Keratinocyte (primary cell): ENCODE measurements around the gene FOLR1. TPM values are rescaled to one million over a fixed set of nuclear protein-coding genes. Genes with fewer than 3 reads are reported as not detected.

Experiments used
- DNase-seq: peaks from one replicate; pipeline ENCODE4 v3.0.0-alpha.2; 2011; ENCODE audit warnings: low read depth, missing footprints, low spot score
- FAIRE-seq: peaks from 2 replicates; lab custom pipeline; 2011; peaks lifted over from hg19 to GRCh38; lab: Jason Lieb, UNC
- H2AFZ ChIP-seq: 2 replicates; pipeline ENCODE4 v1.6.0; 2012; ENCODE audit warnings: low read length, control low read depth, inconsistent platforms; ENCODE audit not compliant: control insufficient read depth
- H3K27ac ChIP-seq: 2 replicates; pipeline ENCODE4 v1.5.1; 2011; ENCODE audit warnings: low read length; ENCODE audit not compliant: control insufficient read depth, insufficient read depth
- H3K27me3 ChIP-seq: 3 replicates; pipeline ENCODE4 v1.6.0; 2011; ENCODE audit warnings: low read length; ENCODE audit not compliant: control insufficient read depth, insufficient read depth; ENCODE audit errors: extremely low read depth
- H3K36me3 ChIP-seq, 2 experiments: 2 replicates in 1 of 2; 3 replicates in 1 of 2; pipeline ENCODE4 v1.5.1; 2011; ENCODE audit warnings: low read length in 2 of 2, mild to moderate bottlenecking in 1 of 2; ENCODE audit not compliant: control insufficient read depth in 2 of 2, insufficient read depth in 2 of 2; ENCODE audit errors: extremely low read depth in 1 of 2
- H3K4me1 ChIP-seq: 3 replicates; pipeline ENCODE4 v1.5.1; 2011; ENCODE audit warnings: low read length; ENCODE audit not compliant: control insufficient read depth, insufficient read depth; ENCODE audit errors: extremely low read depth
- H3K4me2 ChIP-seq: 3 replicates; pipeline ENCODE4 v1.6.0; 2011; ENCODE audit warnings: low read depth, low read length; ENCODE audit not compliant: control insufficient read depth, insufficient read depth; ENCODE audit errors: extremely low read depth
- H3K4me3 ChIP-seq, 3 experiments: fragments of 200-600 bp in 1 of 3; sonication (generic) in 1 of 3; 2 replicates in 2 of 3; 3 replicates in 1 of 3; pipeline ENCODE4 v1.5.1; 2011 to 2016; ENCODE audit warnings: low read length in 3 of 3, mild to moderate bottlenecking in 3 of 3, control low read depth in 2 of 3, inconsistent platforms in 1 of 3, low read depth in 1 of 3, mixed read lengths in 1 of 3, mixed run types in 1 of 3, moderate library complexity in 1 of 3; ENCODE audit not compliant: control insufficient read depth in 2 of 3, insufficient read depth in 2 of 3; ENCODE audit errors: extremely low read depth in 1 of 3
- H3K79me2 ChIP-seq: 2 replicates; pipeline ENCODE4 v1.6.0; 2012; ENCODE audit warnings: low read length; ENCODE audit not compliant: control insufficient read depth, insufficient read depth
- H3K9ac ChIP-seq: 3 replicates; pipeline ENCODE4 v1.6.0; 2011; ENCODE audit warnings: low read length; ENCODE audit not compliant: control insufficient read depth, insufficient read depth; ENCODE audit errors: extremely low read depth
- H3K9me1 ChIP-seq: 3 replicates; pipeline ENCODE4 v1.6.0; 2011; ENCODE audit warnings: low read length; ENCODE audit not compliant: control insufficient read depth, insufficient read depth; ENCODE audit errors: extremely low read depth
- H3K9me3 ChIP-seq: 2 replicates; pipeline ENCODE4 v1.5.1; 2012; ENCODE audit warnings: low read depth, low read length; ENCODE audit not compliant: control insufficient read depth
- H4K20me1 ChIP-seq: 3 replicates; pipeline ENCODE4 v1.6.0; 2011; ENCODE audit warnings: low read length; ENCODE audit not compliant: control insufficient read depth, insufficient read depth; ENCODE audit errors: extremely low read depth
- EZH2 ChIP-seq: IDR thresholded peaks from one replicate; pipeline ENCODE4 v1.6.1; 2012; ENCODE audit warnings: inconsistent platforms, mild to moderate bottlenecking, low read length, moderate library complexity
- dilution Hi-C: fragments of 300-500 bp; cut with MboI; formaldehyde crosslinking; loops from one replicate; pipeline ENCODE4 v1.7.0; 2020; ENCODE audit warnings: low sequenced_read_pairs; ENCODE audit not compliant: extremely low pct_ligation_motif_present
- polyA plus RNA-seq, 5 experiments: library from polyadenylated mRNA; depleted of rRNA in 3 of 5; stranded (reverse) in 3 of 5; stranded (forward) in 1 of 5; unstranded in 1 of 5; fragments of >200 nt; gene quantifications; 1 replicate in 1 of 5; 2 replicates in 3 of 5; 3 replicates in 1 of 5; pipeline versions ENCODE4 v1.2.1 to v1.2.3, GENCODE V29; 2011 to 2012; ENCODE audit warnings: missing spikeins in 2 of 5, low read depth in 1 of 5, low replicate concordance in 1 of 5
- TF ChIP-seq, protein P1 (sequence below), 3 experiments: IDR thresholded peaks in 1 of 3; conservative IDR thresholded peaks in 1 of 3; optimal IDR thresholded peaks in 1 of 3; 2 replicates in 2 of 3; 3 replicates in 1 of 3; pipeline versions ENCODE3 to v1.5.1; 2011; ENCODE audit warnings: low read length in 3 of 3, mild to moderate bottlenecking in 3 of 3, moderate library complexity in 2 of 3, control low read depth in 1 of 3, inconsistent platforms in 1 of 3; ENCODE audit not compliant: insufficient read depth in 2 of 3; ENCODE audit errors: extremely low read depth in 1 of 3

Gene FOLR1
- polyA plus RNA-seq, 1 donor (not counting 4 experiments of a cell fraction or from before 2014, with no cell fraction given), result 0.13 TPM

DNA sequence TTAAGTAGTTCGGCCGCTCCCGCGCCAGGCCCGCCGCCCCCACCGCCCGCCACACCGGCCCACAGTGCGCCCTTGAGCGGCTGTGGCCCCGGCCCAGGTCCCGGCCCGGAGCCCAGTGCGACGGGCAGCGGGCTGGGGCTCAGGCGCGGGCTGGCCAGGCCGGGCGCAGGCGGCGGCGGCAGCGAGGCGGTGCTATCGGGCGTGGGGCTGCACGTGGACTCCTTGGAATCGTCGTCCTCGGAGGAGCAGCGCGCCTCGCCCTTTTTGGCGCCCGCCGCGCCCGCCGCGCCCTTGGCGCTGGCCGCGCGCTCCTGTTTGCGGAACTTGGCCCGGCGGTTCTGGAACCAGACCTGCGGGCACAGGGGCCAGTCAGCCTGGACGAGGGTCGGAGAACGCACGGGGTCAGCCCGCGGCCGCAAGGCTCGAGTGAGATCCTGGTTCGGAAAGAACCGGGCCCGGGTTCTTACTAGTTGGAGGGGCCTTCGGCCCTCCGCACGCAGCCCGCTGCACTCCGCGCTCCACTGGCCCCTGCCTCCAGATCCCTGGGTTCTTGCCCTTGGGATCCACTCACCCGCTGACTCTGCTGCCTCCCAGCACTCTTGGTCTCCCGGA, 48.0 kb downstream of the FOLR1 start:
- Histone ChIP-seq H3K79me2 (no peaks in the 10 kb centered on the region), H3K4me2 (peak overlapping the region; percentile 54), H3K9me1 (no peaks in the 10 kb centered on the region), H3K36me3 (peaks cover 16 to 19% of the 10 kb centered on the region in 2 experiments), H2AFZ (peak overlapping the region; percentile 4), H3K4me3 (peak overlapping the region in 1 of 3 experiments; percentile 12), H4K20me1 (peaks cover 4% of the 10 kb centered on the region), H3K9me3 (no peaks in the 10 kb centered on the region), H3K27me3 (peaks cover 40% of the 10 kb centered on the region), H3K27ac (no peak overlapping the region), H3K4me1 (peaks cover 6% of the 10 kb centered on the region), H3K9ac (no peak overlapping the region)
- dilution Hi-C loops, result no loop called here
- TF ChIP-seq EZH2, result no peak
- TF ChIP-seq, protein P1, sequence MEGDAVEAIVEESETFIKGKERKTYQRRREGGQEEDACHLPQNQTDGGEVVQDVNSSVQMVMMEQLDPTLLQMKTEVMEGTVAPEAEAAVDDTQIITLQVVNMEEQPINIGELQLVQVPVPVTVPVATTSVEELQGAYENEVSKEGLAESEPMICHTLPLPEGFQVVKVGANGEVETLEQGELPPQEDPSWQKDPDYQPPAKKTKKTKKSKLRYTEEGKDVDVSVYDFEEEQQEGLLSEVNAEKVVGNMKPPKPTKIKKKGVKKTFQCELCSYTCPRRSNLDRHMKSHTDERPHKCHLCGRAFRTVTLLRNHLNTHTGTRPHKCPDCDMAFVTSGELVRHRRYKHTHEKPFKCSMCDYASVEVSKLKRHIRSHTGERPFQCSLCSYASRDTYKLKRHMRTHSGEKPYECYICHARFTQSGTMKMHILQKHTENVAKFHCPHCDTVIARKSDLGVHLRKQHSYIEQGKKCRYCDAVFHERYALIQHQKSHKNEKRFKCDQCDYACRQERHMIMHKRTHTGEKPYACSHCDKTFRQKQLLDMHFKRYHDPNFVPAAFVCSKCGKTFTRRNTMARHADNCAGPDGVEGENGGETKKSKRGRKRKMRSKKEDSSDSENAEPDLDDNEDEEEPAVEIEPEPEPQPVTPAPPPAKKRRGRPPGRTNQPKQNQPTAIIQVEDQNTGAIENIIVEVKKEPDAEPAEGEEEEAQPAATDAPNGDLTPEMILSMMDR (optimal IDR thresholded peaks at IDR 0.05 in 1 of 3, IDR thresholded peaks at IDR 0.05 in 1 of 3, conservative IDR thresholded peaks at IDR 0.05 in 1 of 3; ENCODE audit: extremely low read depth in 1 of 3, insufficient read depth in 2 of 3, low read length in 3 of 3), result peak in 1 of 3 experiments; percentile 15
- DNase-seq (no peak), FAIRE-seq (no peak)

DNA sequence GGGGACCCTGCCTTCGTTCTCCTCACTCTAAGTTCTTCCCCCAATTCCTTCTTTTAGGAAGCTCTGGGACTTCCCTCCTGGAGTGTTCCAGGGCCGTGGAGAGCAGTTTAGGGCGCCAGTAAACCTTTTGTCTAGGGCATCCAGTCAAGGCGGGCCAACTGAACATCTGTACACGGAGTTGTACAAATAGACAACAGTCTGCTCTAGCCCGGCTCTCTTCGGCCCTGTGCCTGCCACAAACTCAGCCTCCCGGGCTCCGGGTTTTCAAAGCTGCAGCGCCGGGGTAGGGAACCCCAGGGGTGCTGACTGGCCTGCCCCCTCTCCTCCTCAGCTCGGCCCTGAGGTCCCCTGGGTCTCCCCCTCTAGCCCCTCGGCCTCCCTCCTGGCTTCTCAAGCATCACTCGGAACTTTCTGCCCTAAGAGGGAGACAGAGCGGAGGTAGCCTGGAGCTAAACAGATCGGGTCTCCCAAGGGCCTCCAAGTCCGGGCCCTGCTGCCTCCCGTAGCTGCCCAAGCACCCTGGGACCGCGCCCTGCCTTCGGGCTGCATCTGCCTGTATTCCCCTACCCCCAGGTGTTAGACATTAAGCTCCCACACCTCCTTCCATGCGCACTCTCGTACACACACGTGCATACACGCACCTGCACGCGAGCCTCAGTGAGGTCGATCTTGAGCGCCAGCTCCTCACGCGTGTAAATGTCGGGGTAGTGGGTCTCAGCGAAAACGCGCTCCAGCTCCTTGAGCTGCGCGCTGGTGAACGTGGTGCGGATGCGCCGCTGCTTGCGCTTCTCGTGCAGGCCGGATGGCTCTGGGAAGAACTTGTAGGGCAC, 48.7 kb downstream of the FOLR1 start:
- dilution Hi-C loops, result no loop called here
- peaks cover 47% of the 10 kb centered on the region for H3K27me3 ChIP-seq

More for the DNA sequence above, 48.7 kb downstream of the FOLR1 start:
- peaks cover 4% of the 10 kb centered on the region for H4K20me1 ChIP-seq
- H3K9ac ChIP-seq, result no peak overlapping the region
- H3K4me3 ChIP-seq, result peak overlapping the region in 1 of 3 experiments; percentile 12
- H3K79me2 ChIP-seq, result no peaks in the 10 kb centered on the region
- peaks cover 6% of the 10 kb centered on the region for H3K4me1 ChIP-seq
- H3K27ac ChIP-seq, result no peak overlapping the region
- H2AFZ ChIP-seq, result no peak overlapping the region
- no peak for DNase-seq
- H3K9me1 ChIP-seq, result no peaks in the 10 kb centered on the region
- H3K36me3 ChIP-seq, result peaks cover 11 to 12% of the 10 kb centered on the region in 2 experiments
- no peaks in the 10 kb centered on the region for H3K9me3 ChIP-seq
- TF ChIP-seq, protein P1 (optimal IDR thresholded peaks at IDR 0.05 in 1 of 3, IDR thresholded peaks at IDR 0.05 in 1 of 3, conservative IDR thresholded peaks at IDR 0.05 in 1 of 3; ENCODE audit: extremely low read depth in 1 of 3, insufficient read depth in 2 of 3, low read length in 3 of 3), result no peak
- TF ChIP-seq EZH2, result peak; percentile 83
- FAIRE-seq, result no peak
- peak overlapping the region; percentile 54 for H3K4me2 ChIP-seq
